ENCODE measurements around the gene UBE2E2. TPM values are rescaled to one million over a fixed set of nuclear protein-coding genes. Genes with fewer than 3 reads are reported as not detected.

Gene UBE2E2
- total and polyA plus RNA-seq, 2 donors from 2014 or later, result 40.9 to 61.7 TPM

DNA sequence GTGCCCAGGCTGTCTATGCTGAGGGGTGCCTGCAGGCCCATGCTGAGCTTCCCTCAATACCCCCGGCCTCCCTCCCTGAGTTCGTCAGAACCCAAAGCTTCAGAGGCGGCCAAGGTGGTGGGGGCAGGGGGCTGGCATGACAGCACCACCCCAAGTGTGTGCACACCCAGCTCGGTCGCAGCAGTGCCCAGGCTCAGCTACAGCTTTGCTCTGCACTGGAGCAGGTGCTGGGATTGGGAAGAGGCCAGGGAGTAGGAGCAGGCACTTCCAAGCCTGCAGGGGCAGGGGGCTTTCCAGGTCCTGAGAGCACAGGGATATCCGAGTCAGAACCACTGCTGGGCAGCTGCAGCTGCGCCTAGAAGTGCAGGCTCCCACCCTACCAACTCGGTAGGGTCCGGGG, 283.9 kb downstream of the UBE2E2 start:
- H3K36me3 ChIP-seq (ENCODE audit: control insufficient read depth in 2 of 3, insufficient read depth in 3 of 3, low read length in 3 of 3), result no peaks in the 10 kb centered on the region
- intact Hi-C loops (cut with DNase I), result no loop called here
- no peaks in the 10 kb centered on the region for H3K27me3 ChIP-seq (ENCODE audit: control insufficient read depth, insufficient read depth, low read length)
- peaks cover 0 to under 1% (median 0%) of the 10 kb centered on the region in 3 donors for H3K4me1 ChIP-seq (ENCODE audit: control insufficient read depth in 2 of 3, insufficient read depth in 2 of 3, low read depth in 1 of 3, low read length in 3 of 3)
- no peak overlapping the region for H3K4me3 ChIP-seq (ENCODE audit: low read length in 3 of 3)
- FAIRE-seq (no peak), DNase-seq (no peak)
- no peak overlapping the region for H3K27ac ChIP-seq (ENCODE audit: low read depth in 2 of 2, low read length in 2 of 2)
- peaks cover 0 to 10% (median 0%) of the 10 kb centered on the region in 3 donors for H3K9me3 ChIP-seq (ENCODE audit: control insufficient read depth in 2 of 3, insufficient read depth in 1 of 3, low read length in 3 of 3)
- no peak overlapping the region for H3K9ac ChIP-seq (ENCODE audit: low read length in 3 of 3)
- TF ChIP-seq, protein P1, sequence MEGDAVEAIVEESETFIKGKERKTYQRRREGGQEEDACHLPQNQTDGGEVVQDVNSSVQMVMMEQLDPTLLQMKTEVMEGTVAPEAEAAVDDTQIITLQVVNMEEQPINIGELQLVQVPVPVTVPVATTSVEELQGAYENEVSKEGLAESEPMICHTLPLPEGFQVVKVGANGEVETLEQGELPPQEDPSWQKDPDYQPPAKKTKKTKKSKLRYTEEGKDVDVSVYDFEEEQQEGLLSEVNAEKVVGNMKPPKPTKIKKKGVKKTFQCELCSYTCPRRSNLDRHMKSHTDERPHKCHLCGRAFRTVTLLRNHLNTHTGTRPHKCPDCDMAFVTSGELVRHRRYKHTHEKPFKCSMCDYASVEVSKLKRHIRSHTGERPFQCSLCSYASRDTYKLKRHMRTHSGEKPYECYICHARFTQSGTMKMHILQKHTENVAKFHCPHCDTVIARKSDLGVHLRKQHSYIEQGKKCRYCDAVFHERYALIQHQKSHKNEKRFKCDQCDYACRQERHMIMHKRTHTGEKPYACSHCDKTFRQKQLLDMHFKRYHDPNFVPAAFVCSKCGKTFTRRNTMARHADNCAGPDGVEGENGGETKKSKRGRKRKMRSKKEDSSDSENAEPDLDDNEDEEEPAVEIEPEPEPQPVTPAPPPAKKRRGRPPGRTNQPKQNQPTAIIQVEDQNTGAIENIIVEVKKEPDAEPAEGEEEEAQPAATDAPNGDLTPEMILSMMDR (IDR thresholded peaks at IDR 0.05; ENCODE audit: borderline replicate concordance, extremely low read depth, insufficient read depth), result no peak

DNA sequence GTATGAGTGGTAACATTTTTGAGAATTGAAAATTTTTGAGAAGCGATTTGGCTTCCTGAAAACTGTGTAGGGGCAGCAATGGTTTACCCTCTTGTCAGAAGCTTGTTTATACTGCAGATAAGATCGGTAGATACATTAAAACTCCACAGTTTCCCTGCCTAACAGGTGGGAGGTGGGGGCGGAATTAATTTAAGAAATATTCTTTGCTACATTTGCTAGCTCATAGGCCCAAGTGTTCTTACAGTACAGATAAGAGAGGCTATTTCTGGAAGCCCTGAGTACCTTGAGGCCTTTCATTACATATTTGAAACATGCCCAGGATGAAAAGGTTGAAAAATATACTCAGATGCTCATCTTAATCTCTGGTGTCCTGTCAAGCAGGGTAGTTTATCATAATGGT, 285.5 kb downstream of the UBE2E2 start:
- FAIRE-seq (no peak), DNase-seq (no peak)
- H3K4me1 ChIP-seq (ENCODE audit: control insufficient read depth in 2 of 3, insufficient read depth in 2 of 3, low read depth in 1 of 3, low read length in 3 of 3), result no peaks in the 10 kb centered on the region
- no peaks in the 10 kb centered on the region for H3K27me3 ChIP-seq (ENCODE audit: control insufficient read depth, insufficient read depth, low read length)
- no peaks in the 10 kb centered on the region for H3K36me3 ChIP-seq (ENCODE audit: control insufficient read depth in 2 of 3, insufficient read depth in 3 of 3, low read length in 3 of 3)
- TF ChIP-seq, protein P1 (IDR thresholded peaks at IDR 0.05; ENCODE audit: borderline replicate concordance, extremely low read depth, insufficient read depth), result no peak
- no peak overlapping the region for H3K4me3 ChIP-seq (ENCODE audit: low read length in 3 of 3)
- H3K27ac ChIP-seq (ENCODE audit: low read depth in 2 of 2, low read length in 2 of 2), result no peak overlapping the region
- intact Hi-C loops (cut with DNase I), result no loop called here
- peaks cover 0 to 10% (median 0%) of the 10 kb centered on the region in 3 donors for H3K9me3 ChIP-seq (ENCODE audit: control insufficient read depth in 2 of 3, insufficient read depth in 1 of 3, low read length in 3 of 3)
- H3K9ac ChIP-seq (ENCODE audit: low read length in 3 of 3), result no peak overlapping the region

DNA sequence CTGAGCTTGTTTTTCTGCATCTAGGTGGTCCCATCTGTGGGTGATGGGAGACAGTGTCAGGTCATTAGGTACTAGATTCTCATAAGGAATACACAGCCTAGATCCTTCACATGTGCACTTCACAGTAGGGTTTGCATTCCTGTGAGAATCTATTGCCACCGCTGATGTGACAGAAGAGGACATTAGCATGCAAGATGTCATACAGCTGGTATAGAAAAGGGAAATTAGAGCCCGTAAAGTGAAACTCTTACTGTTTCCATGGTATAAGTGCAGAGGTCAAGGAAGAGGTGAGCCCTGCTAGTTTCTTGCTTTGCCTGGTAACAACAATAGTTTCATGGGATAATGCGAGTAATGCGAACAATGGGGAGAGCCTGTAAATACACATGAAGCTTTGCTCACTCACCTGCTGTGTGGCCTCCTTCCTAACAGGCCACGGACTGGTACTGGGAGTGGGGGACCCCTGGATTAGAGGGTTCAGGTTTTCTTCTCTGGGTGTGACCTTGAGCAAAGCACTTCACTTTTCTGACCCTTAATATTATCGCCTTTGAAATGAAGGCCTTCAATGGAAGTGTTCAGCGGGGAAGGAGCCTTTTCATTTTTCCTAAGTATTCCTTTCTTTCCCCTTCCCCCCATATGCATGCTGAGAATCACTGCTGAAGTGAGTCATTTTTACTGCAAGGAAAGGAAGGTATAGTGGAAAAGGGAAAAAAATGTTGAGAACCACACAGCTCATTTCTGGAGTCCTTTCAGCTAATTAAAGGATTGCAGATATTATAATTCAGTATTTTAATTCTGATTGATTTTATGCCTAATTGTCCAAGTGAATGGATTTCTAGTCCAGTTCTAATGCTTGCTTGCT, 286.4 kb downstream of the UBE2E2 start:
- no peak overlapping the region for H3K4me3 ChIP-seq (ENCODE audit: low read length in 3 of 3)
- H3K9ac ChIP-seq (ENCODE audit: low read length in 3 of 3), result no peak overlapping the region
- intact Hi-C loops (cut with DNase I), result no loop called here
- H3K27me3 ChIP-seq (ENCODE audit: control insufficient read depth, insufficient read depth, low read length), result no peaks in the 10 kb centered on the region
- H3K9me3 ChIP-seq (ENCODE audit: control insufficient read depth in 2 of 3, insufficient read depth in 1 of 3, low read length in 3 of 3), result peaks cover 0 to 10% (median 0%) of the 10 kb centered on the region in 3 donors
- TF ChIP-seq, protein P1 (IDR thresholded peaks at IDR 0.05; ENCODE audit: borderline replicate concordance, extremely low read depth, insufficient read depth), result no peak
- peak in 2 of 5 donors; percentile 12 to 21 for DNase-seq
- no peak for FAIRE-seq
- H3K4me1 ChIP-seq (ENCODE audit: control insufficient read depth in 2 of 3, insufficient read depth in 2 of 3, low read depth in 1 of 3, low read length in 3 of 3), result peaks cover 0 to 3% (median 0%) of the 10 kb centered on the region in 3 donors
- H3K36me3 ChIP-seq (ENCODE audit: control insufficient read depth in 2 of 3, insufficient read depth in 3 of 3, low read length in 3 of 3), result no peaks in the 10 kb centered on the region
- no peak overlapping the region for H3K27ac ChIP-seq (ENCODE audit: low read depth in 2 of 2, low read length in 2 of 2)
